ENCODE results near the gene RXRA.

RXRA gene

DNA sequence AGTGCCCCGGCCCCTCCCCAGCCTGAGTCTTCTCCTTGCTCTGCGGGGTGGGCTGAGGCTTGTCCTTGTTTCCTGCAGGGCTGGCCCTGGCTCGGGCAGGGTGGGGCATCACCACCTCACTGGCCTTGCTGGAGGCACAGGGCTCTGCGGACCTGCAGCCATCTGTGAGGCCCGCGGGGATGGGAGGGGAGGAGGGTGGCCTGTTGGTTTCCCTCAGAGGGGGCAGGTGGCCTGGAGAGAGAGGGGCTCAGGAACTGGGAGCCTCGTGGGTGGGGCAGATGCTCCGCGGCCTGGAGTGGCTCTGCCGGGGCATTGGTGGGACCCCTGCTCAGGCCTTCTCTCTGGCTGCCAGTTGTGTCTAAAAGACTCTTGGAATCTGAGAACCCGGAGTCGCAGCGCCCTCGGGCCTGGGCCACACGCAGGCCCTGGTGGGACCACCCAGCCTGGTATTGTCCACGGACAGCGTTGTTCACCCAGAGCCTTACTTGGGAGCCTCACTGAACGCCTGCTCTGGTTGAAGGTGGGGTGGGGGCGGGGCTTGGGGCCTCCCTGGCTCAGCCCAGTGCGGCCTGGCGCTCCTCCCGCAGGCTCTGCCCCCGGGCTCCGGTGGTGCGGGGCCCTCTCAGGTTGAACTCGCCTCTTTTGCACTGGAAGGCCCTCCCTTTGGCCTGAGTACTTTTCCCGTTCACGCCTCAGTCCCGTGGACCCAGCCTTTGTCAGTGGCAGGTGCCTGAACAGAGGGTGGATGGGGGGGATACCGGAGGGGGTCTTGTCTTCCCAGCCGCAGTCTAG, 111.3 kb downstream of the RXRA start:
- DNase-seq: no peak

DNA sequence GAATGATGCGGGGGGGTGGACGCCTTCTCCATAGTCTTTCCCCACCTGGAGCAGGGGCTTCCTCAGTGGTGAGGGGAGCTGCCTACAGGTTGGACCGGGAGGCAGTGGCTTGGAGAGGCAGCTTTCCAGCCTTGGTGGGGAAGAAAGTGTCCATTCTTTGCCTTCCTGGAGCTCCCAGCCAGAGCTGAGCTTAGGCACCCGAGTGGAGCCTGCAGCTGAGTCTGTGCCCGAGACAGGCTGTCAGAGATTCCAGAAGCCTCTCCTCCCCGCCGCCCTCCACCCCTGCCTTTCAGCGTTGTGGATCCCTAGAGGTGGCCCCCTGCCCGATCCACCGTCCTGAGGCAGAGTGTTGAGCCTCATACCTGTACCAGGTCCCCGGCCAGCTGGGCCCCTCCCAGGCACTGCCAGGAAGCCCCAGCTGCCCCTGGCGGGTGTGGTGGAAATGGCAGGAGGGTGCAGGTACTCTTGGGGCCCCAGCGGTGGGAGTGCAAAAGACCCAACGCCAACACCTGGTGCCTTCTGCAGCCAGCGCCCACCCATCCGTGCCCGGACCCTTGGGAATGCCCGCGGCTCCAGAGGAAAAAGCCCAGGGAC, 112.0 kb downstream of the RXRA start:
- DNase-seq: no peak

DNA sequence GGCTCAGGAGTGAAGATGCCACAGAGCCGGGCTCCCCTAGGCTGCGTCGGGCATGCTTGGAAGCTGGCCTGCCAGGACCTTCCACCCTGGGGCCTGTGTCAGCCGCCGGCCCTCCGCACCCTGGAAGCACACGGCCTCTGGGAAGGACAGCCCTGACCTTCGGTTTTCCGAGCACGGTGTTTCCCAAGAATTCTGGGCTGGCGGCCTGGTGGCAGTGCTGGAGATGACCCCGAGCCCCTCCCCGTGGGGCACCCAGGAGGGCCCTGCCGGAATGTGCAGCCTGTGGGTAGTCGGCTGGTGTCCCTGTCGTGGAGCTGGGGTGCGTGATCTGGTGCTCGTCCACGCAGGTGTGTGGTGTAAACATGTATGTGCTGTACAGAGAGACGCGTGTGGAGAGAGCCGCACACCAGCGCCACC, 113.1 kb downstream of the RXRA start:
- no peak for DNase-seq

- no peak for DNase-seq
Observed at GRCh38 chr9:134440636-134441226, 114.5 kb downstream of the RXRA start.

DNA sequence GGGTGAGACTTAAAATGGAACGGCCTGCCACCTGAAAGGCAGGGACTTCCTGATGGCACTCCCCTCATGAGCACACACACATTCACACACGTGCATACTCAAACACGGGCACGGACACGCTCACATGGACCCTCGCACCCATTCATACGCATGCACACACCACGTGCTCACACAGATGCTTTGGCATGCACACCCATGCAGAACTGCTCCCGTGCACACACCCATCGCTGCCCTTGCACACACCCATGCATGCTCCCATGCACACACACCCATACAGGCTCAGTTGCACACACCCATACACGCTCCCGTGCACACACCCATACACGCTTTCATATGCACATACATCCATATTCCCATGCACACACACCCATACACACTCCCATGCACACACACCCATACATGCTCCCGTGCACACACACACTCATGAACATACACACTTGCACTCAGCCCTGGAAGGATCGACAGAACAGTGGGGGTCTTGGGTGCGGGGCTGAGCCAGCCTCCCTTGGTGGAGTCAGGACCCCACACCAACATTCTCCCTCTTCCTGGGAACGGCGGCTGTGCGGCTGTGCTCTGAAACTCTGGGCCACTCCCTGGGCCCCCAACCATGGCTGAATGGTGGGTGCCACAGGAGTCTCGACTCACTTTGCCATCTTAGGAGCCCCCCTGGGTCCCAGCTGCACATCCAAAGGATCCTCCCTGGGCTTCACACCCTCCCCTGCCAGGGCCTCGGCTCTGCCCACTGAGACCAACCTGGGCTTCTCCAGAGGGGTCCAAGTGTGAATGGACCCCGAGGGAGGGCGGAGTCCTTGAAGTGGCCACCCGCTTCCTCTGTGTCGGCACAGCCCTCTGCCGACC, 115.2 kb downstream of the RXRA start:
- no peak for DNase-seq

DNA sequence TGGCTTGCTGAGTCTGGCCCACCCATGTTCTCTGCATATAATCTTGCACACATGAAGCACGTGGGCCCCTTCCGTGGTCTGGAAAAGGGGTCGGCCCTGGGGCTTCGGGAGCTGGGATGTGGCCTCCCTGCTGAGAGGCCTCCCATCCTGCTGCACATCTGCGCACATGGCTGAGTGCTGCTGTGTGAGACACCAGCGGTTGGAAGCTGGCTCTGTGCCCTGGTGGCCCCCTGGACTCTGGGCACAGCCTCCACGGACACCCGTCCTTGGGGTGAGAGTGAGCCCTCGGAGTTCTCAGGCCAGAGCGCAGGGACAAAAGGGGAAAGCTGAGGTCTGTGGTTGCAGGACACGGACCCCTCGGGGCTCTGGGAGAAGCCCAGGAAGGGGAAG, 115.8 kb downstream of the RXRA start:
- DNase-seq: no peak

GRCh38 chr9:134442486-134443173, 116.4 kb downstream of the RXRA start:
- no peak for DNase-seq

DNA sequence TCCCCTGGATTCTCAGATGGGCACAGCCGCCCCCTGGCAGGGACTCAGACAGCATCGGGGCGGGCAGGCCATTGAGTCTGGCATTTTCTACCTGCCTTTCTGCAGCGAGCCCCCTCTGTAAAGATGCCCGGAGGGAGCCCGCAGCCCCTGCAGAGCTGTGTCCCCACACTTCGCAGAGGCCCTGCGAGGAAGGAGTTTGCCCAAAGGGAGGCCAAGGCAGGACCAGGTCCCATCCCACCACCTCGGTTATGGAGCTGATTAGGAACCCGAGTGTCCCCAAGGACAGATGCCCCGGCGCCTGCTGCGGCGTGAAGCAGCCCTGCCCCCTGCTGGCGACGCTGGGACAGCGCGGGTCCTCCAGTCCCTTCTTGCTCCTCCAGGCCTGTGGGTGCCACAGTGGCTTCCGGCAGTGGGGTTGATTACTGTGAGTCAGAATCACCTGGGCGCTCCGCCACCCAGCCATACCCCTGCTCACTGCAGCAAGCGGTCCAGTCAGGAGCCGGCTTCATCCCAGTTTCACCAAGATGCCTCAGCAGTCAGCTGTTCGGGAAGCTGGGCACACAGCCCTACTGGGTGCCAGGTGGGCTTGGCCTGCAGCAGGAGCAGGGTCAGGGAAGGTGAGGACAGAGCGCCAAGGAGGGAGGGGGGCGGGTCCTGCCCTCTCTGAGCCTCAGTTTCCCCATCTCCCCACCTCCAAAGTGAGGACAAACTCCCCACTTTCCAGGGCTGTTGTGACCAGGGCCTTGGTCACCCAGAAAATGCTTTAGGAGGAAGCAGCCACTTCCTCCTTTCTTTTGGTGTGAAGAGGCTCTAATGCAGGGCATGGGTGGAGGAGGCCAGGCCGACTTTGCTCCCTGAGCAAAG, 117.2 kb downstream of the RXRA start:
- peak; percentile 89 for DNase-seq

DNA sequence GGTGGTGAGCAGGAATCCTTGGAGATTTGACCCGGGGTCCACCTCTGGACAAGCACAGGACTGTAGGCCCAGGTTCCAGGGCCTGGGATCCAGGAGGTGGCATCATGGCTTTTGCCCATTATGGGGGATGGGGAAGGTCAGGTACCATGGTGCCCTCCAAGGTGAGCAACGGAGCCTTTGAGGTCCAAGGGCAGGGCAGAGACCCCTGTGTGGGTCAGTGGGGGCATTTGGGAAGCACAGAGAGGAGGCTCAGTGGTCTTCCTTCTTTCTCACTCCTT, 117.7 kb downstream of the RXRA start:
- DNase-seq: no peak

DNA sequence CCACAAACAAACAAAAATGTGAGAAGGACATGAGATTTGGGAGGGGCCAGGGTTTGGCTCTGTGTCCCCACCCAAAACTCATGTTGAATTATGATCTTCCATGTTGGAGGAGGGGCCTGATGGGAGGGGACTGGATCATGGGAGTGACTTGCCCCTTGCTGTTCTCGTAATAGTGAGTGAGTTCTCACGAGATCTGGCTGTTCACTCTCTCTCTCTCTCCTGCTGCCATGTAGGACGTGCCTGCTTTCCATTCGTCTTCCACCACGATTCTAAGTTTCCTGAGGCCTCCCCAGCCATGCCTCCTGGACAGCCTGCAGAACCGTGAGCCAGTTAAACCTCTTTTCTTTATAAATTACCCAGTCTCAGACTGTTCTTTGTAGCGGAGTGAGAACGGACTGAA, 118.7 kb downstream of the RXRA start:
- no peak for DNase-seq

GRCh38 chr9:134449180-134449916, 123.1 kb downstream of the RXRA start:
- DNase-seq: peak; percentile 90

DNA sequence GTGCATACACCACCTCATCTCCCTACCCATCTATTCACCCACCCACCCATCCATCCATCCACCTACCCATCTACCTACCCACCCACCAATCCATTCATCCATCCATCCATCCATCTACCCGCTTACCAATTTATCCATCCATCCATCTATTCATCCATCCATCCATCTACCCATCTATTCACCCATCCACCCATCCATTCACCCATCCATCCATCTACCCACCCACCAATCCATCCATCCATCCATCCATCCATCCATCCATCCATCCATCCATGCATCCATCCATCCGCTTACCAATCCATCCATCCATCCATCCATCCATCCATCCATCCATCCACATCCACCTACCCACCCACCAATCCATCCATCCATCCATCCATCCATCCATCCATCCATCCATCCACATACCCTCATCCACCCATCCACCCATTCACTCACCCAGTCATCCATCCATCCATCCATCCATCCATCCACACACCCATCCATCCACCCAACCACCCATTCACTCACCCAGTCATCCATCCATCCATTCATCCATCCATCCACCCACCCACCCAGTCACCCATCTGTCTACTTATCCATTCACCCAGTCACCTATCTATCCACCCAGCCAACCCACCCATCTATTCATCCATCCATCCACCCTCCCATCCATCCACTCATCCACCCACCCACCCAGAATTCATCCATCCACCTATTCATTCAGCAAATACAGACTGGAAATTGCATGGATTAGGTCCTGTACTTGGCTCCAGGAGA, 125.6 kb downstream of the RXRA start:
- DNase-seq: no peak

GRCh38 chr9:134452728-134453127, 126.5 kb downstream of the RXRA start:
- DNase-seq: no peak

DNA sequence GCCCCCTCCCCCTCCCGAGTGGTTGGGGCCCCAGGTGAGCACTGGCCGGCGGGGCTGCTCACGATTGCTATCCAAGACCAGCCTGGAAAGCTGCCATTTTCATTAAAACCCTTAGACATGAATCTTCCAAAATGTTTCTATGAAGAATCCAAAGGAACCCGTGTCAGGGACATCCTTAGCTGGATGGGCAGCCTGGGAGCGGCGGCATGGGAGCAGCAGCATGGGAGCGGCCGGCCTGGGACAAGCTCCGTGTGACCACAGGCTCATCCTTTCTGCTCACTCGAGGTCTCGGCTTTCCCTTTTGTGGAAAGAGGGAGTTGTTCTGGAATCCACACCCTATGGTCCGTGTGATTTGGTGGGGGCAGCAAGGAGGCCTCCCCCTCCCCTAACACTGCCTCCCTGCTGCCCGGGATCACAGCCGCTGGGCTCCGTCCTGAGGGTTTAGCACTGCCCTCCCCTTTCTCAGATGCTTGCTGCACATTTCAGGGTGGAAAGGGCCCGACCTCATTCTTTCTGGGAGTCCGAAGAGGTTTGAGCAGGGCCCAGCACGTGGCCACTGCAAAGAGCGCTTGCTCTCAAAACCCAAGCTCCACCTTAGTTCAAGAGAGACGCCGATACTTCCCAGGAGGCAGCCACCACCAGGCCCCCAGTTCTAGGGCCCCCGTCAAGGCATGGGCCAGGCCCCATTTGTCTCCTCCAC, 127.7 kb downstream of the RXRA start:
- no peak for DNase-seq

- no peak for DNase-seq
Observed at GRCh38 chr9:134454476-134454857, 128.2 kb downstream of the RXRA start.

DNA sequence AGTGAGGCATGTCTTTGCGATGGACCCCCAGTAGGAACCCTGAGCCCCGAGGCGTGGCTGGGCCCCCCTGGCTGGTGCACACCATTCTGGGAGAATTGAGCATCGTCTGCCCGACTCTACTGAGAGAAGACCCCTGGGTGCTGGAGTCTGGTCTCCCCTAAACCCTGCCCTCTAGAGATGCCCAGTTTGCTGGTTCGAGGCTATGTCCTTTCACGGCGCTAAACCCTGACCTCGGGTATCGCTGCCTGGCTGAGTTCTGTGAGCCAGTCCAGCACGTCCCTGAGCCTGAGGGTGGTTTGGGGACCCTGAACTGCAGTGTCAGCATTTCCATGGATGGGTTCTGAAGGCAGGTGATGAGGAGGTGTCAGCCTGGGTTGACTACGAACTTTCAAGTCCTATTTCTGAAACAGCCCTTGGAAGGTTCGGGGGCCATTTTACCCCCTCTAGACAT, 128.8 kb downstream of the RXRA start:
- no peak for DNase-seq

- DNase-seq: no peak
Observed at GRCh38 chr9:134455537-134455933, 129.3 kb downstream of the RXRA start.

DNA sequence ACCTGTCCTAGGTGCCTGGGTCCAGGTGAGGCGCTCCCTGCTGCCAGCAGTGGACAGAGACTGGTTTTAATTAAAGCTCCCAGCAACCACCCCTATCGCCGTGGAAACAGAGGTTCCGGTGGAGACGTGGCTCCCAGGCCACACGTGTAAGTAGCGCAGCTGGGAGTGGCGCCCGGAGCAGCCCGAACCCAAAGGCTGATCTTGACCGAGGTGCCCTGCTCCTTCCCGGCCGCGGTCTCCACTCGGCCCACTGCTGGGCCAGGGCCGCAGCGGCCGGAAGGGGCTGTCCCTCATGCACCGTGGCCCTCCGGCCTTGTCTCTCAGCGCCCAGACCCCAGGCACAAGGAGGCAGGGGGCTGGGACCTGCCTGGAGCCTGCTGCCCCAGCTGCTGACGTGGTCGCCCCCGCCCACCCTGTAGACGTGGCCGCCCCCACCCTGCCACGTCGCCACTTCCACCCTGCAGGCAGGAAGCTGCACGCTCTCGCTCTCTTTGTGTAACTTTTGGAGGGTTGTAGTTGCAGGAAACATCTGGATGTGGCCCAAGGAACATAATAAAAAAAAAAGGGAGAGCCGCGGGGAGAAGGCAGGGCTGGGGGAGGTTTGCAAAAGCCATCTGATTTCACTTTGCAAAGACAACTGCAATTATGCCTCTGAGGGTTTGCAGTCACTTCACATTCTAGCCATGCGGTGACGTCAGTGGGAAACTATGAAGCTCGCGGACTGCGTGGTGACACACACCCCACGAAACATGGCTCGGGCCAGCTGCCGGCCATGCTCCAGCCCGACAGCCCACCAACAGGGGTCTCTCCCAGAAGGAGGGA, 129.9 kb downstream of the RXRA start:
- peak; percentile 38 for DNase-seq

DNA sequence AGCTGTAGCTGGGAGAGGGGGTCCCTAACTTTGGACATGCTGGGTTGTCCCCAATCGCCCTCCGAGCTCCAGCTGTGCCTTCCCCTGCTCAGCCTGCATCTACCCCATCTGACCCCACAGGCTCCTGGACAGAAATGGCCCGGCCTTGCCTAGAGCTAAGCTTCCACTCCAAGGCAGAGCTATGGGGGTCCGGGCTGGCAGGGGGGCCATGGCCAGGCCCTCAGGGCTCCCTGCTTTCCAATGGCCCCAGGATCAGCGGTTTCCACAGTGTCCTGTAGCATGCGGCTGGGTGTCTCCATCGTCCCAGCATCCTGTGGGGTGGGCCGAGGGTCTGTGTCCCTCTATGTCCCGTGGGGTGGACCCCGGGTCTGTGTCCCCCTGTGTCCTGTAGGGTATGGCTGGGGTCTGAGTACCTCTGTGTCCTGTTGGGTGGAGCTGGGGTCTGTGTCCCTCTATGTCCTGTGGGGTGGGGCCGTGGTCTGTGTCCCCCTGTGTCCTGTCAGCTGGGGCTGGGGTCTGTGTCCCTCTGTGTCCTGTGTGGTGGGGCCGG, 130.6 kb downstream of the RXRA start:
- DNase-seq: no peak
